ENCODE measurements around the gene ARRDC2. TPM values are rescaled to one million over a fixed set of nuclear protein-coding genes. Genes with fewer than 3 reads are reported as not detected.
A peak's percentile ranks its signal among the peaks of the same experiment; 100 is the strongest.
"Not testable (repeated sequence)": the region's sequence is repeated elsewhere in the genome, so short reads cannot be mapped to it uniquely, and the experiment has no call there.

The ARRDC2 gene
- polyA plus RNA-seq, 12 donors: 2.7 to 9.7 (median 4.7) TPM; not detected in 1

DNA sequence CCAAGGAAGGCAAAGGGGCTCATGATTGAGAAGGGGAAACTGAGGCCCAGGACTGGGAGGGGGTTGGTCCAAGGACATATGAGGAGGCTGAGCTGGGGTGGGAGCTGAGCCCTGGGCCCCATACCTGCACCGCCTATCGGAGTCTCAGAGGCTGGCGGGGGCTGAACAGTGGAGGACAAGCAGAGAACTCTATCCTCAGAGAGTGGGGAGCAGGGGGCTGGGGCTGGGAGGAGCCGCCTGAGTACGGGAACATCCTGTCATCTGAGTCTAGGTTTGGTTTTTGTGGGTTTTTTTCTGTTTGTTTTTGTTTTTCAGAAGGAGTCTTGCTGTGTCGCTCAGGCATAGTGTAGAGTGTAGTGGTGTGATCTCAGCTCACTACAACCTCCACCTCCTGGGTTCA, 6.2 kb downstream of the ARRDC2 start:
- DNase-seq: no peak

DNA sequence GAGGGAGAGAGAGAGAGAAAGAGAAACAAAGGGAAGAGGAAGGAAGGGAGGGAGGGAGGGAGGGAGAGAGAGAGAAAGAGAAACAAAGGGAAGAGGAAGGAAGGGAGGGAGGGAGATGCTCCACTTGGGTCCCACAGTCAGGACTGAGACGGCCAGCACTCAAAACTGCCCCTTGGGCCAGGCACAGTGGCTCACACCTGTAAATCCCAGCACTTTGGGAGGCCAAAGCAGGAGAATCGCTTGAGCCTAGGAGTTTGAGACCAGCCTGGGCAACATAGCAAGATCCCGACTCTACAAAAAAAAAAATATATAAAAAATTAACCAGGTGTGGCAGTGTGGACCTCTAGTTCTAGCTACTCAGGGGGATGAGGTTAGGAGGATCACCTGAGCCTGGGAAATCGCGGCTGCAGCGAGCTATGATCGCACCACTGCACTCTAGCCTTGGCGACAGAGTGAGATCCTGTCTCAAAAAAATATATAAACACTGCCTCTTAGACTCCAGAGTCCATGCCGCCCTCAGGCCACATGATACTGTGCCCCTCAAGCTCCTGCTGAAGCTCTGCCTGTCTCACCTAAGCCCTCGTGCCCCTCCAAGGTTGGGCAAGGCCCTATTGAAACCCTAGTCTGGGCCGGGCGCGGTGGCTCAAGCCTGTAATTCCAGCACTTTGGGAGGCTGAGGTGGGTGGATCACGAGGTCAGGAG, 8.4 kb downstream of the ARRDC2 start:
- no peak for DNase-seq

DNA sequence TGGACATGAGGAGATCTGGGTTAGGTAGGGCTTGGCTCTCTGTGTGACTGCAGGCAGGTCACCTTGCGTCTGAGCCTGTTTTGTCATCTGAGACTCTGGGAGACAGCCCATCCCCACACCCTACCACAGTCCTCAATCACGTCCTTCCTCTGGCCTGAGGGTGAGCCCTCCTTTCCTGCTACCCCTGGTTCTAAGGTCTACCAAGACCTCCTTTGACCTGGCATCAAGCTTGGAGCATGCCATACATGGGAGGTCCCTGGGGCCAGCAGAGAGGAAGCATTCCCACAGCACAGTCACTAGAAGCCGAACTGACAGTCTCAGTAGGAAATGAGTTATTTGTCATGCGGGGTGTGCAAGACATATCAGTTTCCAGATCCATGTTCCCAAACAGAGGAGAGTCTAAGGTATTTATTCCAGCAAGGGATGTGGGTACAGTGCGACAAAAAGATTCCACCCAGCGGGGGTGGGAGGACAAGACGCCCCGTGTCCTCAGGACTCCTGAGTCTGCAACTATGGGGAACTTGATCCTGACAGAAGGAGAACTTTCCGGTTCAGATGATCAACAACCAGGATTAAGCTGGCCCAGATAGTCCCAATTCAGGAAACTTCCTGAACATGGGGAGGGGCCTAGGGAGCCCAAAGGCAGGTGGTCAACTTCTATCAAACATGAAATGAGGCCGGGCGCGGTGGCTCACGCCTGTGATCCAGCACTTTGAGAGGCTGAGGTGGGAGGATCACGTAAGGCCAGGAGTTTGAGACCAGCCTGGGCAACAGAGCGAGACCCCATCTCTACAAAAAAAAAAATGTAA, 9.5 kb downstream of the ARRDC2 start:
- DNase-seq: no peak

DNA sequence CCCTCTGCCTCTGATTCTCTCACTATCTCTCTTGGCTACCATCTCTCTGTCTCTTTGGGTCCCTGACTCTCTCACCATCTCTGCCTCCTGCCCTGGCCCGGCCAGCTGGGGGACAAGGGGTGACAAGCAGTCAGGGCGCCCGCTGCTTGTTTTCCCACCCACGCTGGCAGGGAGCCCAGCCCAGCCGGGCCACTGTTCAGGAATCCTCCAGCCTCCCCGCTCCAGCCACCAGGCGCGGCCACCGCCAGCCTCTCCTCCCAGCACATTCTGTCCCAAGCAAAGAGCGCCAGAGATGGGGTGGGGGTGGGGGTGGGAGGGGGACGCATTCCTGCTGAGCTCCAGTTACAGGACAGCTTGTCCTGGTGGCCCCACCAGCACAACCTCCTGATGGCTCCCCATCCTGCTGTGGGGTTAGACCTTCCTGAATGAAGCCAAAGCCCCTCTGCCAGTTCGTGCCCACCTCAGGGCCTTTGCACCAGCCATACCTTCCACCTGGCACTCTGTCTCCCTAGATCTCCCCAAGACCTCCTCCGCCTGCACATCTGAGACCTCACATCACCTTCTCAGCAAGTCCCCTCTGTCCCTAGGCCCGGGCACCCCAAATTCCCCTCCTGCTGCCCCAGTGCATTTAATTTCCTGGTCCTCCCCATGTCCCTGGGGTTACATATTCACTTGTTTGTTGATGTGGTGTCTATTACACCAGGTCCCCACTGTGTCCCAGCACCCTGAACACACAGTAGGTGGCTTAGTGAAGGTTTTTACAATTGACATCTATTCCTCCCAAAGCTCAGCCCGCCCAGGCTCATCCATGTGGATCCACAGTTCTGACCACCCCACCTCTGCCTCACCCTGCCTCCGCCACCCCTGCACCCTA, 12.5 kb downstream of the ARRDC2 start:
- DNase-seq: no peak

DNA sequence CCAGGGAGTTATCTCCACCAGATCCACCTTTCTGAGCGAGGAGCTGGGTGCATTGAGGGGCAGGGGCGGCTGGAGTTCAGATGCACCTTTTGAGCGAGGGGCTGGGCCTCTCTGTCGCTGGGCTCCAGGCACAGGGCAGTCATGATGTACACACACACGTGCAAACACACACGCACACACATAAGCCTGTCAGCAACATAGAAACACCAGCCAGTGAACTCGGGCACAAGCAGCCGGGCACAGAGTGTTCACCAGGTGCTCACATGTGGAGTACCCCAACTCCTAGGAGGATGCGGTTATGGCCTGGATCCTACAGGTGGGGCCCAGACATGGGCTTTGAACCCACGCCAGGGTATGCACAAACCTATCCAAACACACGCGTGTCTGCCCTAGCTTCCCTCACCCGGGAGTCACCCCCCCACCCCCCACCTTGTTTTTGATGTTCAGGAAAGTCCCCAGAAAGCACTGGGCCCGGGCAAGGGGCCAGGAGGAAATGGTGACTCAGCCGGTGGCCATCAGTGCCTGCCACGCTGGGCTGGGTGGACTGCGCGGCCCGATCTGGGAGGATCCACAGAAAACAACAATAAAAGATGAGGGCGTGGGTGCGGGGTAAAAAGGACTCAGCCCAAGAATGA, 13.3 kb downstream of the ARRDC2 start:
- no peak for DNase-seq

DNA sequence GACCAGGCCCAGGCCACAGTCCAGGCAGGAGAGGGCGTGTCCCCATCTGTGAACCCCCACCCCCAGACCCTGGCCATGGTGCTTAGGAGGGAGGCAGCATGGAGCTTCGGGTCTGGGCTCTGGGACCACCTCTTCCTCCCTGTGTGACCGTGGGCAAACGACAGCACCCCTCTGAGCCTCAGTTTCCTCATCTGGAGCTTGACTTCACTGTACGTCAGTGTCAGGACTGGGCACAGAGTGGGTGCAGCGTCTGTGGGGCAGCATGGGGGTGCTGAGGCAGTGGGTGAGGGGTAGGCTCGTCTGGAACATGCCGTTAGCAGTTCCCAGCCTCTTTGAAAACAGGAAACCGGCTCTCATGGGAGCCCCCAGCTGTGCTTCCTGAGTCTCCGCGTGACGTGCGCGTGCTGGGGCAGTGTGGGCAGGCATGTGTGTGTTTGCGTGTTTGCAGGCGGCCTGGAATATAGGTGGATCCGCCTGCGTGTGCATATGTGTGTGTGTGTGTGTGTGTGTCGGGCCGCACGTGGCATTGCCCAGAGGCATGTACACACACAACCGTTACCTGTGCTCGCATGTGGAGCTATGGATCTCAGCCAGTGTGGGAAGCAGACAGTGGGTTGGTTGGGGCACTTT, 15.8 kb downstream of the ARRDC2 start:
- peak; percentile 75 for DNase-seq

DNA sequence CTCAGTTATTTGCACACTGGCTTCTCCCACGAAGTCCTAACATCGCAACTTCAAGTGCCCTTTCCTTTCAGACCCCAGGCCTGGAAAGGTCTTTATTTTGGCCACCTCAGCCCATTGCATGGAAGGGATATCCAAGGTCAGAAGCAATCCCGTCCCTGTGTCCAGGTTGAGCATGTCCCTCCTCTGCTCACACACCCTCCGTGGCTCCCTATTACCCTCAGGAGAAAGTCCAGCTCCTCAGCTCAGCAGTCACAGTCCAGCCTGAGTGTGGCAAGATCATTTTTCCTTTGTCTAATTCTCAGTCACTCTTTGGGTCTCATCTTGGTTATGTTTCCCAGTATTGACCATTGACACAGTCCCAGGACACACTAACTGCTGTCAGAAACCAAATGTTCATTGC, 19.2 kb downstream of the ARRDC2 start:
- DNase-seq: no peak

DNA sequence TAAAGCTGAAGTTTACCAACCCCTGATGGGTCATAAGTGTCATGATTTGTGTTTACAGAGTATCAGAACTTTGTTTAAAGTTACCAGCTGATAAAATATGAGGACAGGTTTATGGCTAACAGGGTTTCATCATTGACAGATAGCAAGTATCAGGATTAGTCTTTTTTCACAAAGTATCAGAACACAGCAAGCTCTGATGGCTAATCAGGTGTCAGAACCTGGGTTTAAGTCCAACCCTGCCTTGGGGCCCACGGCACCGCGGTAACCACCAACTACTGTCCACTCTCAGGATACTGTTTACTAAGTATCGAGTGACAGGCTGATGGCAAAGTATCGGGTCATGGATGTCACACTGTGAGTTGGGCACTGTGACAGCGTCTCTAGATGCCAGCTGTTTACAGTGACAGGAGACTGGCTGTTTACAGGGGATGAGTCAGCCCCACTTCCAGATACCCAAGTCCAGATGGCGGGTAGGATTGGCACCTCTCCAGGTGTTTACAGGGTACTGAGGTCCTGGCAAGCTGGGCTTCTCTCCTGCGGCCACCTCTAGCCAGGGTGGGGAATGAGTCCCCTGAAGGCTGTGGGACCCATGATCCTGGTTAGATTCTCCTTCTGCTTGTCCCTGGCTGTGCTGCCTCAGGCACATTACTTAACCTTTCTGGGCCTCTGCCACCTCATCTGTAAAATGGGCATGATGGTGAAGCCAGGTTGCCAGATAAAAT, 21.8 kb downstream of the ARRDC2 start:
- no peak for DNase-seq

DNA sequence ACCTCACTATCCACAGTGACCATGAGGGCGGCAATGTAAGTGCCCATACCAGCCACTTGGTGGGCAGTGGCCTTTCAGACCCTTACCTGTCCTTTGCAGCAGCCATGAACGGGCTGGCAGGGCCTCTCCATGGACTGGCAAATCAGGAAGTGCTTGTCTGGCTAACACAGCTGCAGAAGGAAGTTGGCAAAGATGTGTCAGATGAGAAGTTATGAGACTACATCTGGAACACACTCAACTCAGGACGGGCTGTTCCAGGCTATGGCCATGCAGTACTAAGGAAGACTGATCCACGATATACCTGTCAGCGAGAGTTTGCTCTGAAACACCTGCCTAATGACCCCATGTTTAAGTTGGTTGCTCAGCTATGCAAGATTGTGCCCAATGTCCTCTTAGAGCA, 23.4 kb downstream of the ARRDC2 start:
- not testable (repeated sequence) for DNase-seq

DNA sequence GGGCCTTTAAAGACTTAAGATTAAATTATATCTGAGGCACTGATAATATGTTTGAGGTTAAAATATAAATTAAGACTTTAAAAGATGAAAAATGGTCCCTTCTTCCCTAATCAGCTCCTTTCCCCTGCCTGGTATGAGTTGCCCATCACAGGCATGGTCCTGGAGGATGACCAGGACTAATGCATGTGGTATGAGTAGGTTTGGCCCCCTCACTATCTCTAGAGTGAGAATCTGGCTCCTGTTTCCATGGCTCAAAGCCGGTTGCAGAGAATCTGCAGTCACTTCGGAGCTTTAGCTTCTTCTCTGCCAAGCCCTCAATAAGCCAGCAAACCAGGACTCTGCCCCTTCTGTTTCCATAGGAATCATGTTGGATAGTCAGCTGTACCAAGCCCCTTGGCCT, 24.1 kb downstream of the ARRDC2 start:
- DNase-seq: not testable (repeated sequence)

DNA sequence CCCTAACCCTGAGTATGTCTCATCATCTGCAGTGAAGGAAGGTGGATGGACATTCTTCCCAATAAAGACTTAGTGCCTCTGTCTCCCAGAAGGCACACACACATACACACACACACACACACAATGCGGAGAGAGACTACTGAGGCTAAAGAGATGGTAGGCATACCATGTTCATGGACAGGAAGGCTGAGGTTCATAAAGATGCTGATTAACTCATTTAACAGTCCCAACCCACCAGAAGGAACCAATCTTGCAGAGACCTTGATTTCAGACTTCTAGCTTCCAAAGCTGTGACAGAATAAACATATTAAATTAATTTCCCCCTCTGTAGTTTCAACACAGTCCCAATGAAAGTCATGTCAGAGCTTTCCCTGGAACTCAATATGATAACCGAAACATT, 33.1 kb downstream of the ARRDC2 start:
- DNase-seq: no peak

DNA sequence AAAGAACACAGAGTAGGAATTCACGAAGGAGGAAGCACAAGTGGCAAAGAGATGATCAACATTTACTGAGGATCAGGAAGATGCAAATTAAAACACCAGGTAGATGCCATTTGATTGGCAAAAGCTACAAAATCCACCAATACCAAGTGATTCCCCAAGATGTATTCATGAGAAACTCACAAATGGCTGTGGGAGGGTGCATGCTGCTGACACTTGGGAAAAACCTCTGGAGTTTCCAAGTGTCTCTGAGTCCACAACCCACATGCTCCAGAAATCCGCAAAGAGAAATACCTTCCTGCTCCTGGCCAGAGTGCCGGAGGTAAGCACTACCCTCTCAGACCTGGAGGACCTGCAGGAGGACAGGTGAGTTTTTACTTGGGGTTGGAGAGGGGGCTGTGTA, 35.7 kb downstream of the ARRDC2 start:
- no peak for DNase-seq

DNA sequence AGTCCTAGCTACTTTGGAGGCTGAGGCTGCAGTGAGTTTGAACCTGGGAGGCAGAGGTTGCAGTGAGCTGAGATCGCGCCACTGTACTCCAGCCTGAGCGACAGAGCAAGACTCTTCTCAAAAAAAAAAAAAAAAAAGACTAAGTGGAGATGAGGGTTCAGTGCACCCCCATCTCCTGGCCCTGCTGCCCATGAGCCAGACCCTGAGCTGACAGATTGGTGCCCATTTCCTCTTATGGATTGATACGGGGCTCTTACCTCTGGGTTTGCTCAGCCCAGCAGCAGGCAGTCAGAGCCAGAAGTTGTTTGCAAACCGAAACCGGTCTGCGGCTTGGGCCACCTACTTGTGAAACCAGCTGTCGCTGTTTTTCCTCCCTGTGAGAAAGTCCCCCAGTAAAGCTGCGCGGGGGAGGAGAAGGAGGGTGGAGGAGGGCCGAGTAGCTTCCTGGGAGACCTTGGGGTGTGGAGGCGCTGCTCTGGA, 36.9 kb downstream of the ARRDC2 start:
- DNase-seq: peak; percentile 66

DNA sequence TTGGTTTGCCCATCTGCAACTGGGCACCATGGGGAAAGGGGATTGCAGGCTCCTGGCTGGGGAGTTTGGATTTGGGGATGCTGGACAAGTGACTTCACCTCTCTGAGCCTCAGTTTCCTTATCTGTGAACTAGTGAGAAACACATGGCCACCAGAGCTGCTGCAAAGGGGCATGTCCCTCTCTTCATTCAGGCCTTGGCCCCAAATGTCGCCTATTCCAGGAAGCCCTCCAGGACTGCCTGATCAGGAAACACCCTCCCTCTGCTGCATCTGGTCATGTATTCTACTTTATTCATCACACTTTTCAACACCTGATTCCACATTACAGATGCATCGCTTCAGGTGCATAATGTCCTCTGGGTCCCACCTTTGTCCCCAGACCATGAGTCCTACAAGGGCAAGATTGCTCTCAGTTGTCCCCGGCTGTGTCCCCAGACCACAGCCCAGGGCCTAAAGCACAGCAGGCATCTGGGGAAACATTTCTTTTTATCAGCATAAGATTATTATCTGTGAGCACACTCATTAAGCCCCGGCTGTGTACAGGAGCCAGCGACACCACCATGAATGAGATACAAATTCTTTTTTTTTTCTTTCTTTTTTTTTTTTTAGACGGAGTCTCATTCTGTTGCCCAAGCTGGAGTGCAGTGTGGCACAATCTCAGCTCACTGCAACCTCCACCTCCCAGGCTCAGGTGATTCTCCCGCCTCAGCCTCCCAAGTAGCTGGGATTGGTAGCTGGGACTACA, 37.5 kb downstream of the ARRDC2 start:
- no peak for DNase-seq

DNA sequence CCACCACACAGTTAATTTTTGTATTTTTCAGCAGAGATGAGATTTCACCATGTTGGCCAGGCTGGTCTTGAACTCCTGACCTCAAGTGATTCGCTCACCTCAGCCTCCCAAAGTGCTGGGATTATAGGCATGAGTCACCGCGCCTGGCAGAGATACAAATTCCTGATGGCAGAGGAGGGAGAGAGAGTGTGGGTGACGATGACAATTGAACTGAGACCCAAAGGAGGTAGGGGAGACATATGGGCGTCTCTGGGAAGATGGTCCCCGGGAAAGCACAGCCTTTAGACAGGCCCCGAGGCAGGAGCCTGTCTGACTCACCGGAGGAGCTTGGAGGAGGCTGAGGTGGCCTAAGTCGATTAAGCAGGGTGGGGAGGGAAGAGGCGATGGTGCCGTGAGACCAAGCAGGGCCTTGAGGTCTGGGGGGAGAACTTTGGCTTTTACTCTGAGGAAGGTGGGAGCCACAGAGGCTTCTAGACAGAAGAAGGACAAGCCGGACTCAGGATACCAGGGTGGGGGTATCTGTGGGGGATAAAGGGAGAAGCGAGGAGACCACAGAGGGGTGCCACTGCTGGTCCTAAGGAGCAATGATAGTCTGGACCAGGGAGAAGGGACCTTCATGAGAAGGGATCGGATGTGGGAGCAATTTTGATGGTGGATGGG, 38.2 kb downstream of the ARRDC2 start:
- DNase-seq: no peak

DNA sequence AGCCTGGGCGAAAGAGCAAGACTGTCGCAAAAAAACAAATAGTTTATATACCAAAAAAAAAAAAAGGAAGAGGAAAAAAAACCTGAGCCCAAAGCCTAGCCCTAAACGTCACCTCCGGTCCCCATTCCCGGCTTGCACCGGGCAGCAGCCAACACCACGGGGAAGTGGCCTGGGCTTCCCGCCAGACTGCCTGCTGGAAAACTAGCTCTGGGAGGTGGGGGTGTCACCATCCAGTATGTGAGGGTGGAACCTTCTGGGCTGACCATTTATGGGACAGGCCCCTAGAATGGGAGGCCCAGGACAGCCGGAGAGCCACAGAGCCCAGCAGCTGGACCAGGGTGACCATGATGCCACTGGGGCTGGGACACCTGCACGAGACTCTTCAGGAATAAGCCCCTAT, 41.4 kb downstream of the ARRDC2 start:
- DNase-seq: peak; percentile 79

DNA sequence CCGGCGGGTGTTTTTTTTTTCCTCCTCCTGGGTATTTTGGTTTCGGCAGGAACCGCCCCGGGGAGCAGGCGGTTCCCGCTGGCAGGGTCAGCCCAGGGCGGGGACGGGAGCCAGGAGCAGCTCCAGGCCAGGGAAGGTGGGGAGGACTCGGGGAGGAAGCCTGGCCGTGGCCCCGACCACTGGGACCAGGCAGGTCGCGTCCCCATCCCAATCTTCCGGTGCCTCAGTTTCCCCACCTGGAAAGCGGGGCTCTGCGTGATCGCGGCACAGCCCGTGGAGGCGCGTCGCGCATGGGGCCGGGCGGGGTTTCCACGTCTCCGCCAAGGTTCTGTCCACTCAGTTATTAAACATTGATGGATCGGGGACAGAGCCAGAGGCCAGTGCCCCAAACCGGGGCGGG, 43.9 kb downstream of the ARRDC2 start:
- no peak for DNase-seq

DNA sequence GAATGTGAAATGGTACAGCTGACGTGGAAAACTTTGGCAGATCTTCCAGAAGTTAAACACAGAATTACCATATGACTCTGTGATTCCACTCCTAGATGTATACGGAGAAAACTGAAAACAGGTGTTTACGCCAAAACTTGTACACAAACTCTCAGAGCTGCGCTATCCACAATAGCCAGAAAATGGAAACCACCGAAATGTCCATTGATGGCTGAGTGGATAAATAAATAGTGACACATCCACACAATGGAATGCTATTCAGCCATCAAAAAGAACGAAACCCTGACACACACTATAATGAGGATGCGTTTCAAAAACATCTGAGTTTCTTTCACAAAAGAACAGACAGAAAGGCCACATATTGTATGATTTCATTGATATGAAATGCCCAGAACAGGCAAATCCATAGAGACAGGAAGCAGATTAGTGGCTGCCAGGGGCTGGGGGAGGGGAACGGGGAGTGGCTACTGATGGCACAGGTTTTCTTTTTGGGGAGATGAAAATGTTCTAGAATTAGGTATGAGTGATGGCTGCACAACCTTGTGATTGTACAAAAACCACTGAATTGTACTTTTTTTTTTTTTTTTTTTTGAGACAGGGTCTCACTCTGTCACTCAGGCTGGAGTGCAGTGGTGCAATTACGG, 45.7 kb downstream of the ARRDC2 start:
- no peak for DNase-seq

DNA sequence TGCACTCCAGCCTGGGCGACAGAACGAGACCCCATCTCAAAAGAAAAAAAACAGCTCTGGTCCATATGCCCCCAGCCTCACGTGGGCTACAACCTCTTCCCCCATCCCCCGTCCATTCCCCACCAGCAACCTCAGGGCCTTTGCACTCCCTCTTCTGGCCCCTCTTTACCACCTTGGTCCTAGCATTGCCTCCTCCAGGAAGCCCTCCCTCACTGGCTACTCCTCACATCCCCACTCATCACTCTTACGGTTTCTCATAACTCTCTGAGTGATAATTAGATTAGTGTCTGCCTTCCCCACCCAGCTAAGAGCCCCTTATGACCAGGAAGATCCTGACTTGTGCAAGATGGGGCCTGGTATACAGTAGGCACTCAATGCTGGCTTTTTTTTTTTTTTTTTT, 48.0 kb downstream of the ARRDC2 start:
- DNase-seq: no peak
